ENCODE measurements around the gene XKR3.
"Not testable (repeated sequence)": the region's sequence is repeated elsewhere in the genome, so short reads cannot be mapped to it uniquely, and the experiment has no call there.

Gene XKR3

DNA sequence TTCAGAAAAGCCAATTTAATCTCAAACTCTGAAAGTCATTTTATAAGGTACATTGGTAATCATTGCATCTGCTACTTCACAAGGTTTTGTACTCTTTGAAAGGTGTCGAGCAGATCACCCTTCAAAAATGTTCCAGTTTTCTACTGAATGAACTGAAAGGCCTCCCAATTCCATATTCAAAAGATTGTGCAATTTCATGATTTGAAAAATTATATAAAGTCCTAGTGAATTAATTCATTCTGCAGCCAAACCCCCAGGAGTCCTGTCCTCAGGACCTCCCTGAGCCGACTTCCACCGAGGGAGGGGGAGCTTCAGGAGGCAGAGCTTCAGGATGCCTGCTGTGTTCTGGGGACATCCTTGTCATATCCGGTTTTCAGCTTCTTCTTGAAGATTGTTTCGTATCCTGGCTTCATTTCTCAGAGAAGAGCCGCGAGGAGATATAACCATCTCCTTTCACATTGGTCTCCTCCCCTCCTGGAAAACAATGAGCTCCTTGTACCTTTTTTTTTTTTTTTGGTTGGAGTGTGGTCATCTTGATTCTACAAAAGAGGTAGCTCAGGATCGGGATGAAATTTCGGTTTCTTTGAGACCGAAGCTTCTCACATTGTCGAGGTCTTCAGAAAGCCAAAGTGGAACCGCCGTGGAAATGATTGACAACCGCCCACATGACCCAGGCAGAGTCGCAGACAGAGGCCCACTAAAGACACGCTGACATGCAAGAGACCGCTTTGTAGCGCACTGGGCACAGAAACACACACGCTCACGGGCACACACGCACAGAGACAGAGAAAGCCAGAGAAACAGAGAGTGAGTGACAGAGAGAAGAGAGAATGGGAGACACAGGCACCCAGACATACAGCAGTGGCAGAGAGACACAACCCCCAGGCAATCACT, 77.7 kb downstream of the XKR3 start:
- not testable (repeated sequence) for DNase-seq (ENCODE audit: low spot score)

DNA sequence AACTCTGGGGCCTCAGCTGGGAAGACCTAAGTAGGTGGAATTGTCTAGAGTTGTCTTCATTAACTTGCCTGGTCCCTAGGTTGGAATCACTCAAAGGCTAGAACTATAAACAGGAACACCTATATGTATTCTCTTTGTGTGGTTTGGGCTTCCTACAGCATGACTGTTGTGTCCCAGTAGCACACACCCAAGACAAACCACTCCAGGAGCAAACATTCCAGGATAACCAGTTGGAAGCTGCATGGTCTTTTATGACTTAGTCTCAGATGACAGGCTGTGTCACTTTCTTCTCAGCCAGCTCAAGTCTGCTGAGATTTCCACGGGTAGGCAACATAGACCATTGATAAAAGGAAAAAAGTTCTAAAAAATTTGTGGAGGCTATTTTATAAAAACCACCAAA, 90.9 kb downstream of the XKR3 start:
- not testable (repeated sequence) for DNase-seq (ENCODE audit: low spot score)

All from putamen (tissue), 1 donor.